C4-2B (cell line): ENCODE results near the gene CLIC3.

Experiments used
- CTCF ChIP-seq: fragments of 450-650 bp; conservative IDR thresholded peaks from 2 replicates; pipeline ENCODE4 v1.5.1; 2017; ENCODE audit warnings: mild to moderate bottlenecking
- ZFX ChIP-seq: fragments of 450-650 bp; IDR thresholded peaks from 2 replicates; pipeline ENCODE4 v1.6.1; 2017

GRCh38 chr9:136982232-136983051 is 13.9 kb downstream of the CLIC3 start, which contains the start of gene LCNL1:
- no peak for TF ChIP-seq CTCF
- no peak for TF ChIP-seq ZFX
